ENCODE results near the gene MFSD12.

DNA sequence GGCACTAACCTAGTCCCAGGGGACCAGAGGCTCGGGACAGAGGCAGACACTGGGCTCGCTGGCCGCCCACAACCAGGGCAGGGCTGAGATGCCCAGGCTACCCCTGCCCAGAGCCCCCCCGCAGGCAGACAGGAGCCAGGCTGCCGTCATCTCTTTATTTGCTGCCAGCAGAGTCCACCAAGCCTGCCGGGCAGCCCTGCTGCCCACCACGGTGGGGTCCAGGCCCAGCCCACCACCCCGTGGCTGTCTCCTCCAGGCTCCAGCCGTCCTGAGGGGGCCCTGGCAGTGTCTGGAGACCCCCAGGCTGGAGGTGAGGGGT lies 13.4 kb downstream of the MFSD12 start:
- TF ChIP-seq SALL2 (tag by site-specific recombination; IDR thresholded peaks at IDR 0.05; ENCODE audit: borderline replicate concordance) (no peak), ZNF311 (tag by site-specific recombination; IDR thresholded peaks at IDR 0.05; ENCODE audit: borderline replicate concordance) (no peak), YY1 (tag by site-specific recombination; IDR thresholded peaks at IDR 0.05) (no peak), ZNF792 (tag by site-specific recombination; IDR thresholded peaks at IDR 0.05) (no peak), KLF16 (tag by site-specific recombination; IDR thresholded peaks at IDR 0.05) (no peak), ZNF324 (tag by site-specific recombination; IDR thresholded peaks at IDR 0.05) (no peak)
- TF ChIP-seq, protein P1, sequence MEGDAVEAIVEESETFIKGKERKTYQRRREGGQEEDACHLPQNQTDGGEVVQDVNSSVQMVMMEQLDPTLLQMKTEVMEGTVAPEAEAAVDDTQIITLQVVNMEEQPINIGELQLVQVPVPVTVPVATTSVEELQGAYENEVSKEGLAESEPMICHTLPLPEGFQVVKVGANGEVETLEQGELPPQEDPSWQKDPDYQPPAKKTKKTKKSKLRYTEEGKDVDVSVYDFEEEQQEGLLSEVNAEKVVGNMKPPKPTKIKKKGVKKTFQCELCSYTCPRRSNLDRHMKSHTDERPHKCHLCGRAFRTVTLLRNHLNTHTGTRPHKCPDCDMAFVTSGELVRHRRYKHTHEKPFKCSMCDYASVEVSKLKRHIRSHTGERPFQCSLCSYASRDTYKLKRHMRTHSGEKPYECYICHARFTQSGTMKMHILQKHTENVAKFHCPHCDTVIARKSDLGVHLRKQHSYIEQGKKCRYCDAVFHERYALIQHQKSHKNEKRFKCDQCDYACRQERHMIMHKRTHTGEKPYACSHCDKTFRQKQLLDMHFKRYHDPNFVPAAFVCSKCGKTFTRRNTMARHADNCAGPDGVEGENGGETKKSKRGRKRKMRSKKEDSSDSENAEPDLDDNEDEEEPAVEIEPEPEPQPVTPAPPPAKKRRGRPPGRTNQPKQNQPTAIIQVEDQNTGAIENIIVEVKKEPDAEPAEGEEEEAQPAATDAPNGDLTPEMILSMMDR (tag by site-specific recombination; IDR thresholded peaks at IDR 0.05) = no peak
- TF ChIP-seq, protein P2, sequence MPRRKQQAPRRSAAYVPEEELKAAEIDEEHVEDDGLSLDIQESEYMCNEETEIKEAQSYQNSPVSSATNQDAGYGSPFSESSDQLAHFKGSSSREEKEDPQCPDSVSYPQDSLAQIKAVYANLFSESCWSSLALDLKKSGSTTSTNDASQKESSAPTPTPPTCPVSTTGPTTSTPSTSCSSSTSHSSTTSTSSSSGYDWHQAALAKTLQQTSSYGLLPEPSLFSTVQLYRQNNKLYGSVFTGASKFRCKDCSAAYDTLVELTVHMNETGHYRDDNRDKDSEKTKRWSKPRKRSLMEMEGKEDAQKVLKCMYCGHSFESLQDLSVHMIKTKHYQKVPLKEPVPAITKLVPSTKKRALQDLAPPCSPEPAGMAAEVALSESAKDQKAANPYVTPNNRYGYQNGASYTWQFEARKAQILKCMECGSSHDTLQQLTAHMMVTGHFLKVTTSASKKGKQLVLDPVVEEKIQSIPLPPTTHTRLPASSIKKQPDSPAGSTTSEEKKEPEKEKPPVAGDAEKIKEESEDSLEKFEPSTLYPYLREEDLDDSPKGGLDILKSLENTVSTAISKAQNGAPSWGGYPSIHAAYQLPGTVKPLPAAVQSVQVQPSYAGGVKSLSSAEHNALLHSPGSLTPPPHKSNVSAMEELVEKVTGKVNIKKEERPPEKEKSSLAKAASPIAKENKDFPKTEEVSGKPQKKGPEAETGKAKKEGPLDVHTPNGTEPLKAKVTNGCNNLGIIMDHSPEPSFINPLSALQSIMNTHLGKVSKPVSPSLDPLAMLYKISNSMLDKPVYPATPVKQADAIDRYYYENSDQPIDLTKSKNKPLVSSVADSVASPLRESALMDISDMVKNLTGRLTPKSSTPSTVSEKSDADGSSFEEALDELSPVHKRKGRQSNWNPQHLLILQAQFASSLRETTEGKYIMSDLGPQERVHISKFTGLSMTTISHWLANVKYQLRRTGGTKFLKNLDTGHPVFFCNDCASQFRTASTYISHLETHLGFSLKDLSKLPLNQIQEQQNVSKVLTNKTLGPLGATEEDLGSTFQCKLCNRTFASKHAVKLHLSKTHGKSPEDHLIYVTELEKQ (tag by site-specific recombination; IDR thresholded peaks at IDR 0.05; ENCODE audit: borderline replicate concordance) = no peak
- TF ChIP-seq, protein P3, sequence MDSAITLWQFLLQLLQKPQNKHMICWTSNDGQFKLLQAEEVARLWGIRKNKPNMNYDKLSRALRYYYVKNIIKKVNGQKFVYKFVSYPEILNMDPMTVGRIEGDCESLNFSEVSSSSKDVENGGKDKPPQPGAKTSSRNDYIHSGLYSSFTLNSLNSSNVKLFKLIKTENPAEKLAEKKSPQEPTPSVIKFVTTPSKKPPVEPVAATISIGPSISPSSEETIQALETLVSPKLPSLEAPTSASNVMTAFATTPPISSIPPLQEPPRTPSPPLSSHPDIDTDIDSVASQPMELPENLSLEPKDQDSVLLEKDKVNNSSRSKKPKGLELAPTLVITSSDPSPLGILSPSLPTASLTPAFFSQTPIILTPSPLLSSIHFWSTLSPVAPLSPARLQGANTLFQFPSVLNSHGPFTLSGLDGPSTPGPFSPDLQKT (IDR thresholded peaks at IDR 0.05; ENCODE audit: borderline replicate concordance, low read depth, low read length) = no peak
- TF ChIP-seq, protein P4, sequence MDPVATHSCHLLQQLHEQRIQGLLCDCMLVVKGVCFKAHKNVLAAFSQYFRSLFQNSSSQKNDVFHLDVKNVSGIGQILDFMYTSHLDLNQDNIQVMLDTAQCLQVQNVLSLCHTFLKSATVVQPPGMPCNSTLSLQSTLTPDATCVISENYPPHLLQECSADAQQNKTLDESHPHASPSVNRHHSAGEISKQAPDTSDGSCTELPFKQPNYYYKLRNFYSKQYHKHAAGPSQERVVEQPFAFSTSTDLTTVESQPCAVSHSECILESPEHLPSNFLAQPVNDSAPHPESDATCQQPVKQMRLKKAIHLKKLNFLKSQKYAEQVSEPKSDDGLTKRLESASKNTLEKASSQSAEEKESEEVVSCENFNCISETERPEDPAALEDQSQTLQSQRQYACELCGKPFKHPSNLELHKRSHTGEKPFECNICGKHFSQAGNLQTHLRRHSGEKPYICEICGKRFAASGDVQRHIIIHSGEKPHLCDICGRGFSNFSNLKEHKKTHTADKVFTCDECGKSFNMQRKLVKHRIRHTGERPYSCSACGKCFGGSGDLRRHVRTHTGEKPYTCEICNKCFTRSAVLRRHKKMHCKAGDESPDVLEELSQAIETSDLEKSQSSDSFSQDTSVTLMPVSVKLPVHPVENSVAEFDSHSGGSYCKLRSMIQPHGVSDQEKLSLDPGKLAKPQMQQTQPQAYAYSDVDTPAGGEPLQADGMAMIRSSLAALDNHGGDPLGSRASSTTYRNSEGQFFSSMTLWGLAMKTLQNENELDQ (tag by site-specific recombination; IDR thresholded peaks at IDR 0.05; ENCODE audit: low read depth) = no peak
- TF ChIP-seq, protein P5, sequence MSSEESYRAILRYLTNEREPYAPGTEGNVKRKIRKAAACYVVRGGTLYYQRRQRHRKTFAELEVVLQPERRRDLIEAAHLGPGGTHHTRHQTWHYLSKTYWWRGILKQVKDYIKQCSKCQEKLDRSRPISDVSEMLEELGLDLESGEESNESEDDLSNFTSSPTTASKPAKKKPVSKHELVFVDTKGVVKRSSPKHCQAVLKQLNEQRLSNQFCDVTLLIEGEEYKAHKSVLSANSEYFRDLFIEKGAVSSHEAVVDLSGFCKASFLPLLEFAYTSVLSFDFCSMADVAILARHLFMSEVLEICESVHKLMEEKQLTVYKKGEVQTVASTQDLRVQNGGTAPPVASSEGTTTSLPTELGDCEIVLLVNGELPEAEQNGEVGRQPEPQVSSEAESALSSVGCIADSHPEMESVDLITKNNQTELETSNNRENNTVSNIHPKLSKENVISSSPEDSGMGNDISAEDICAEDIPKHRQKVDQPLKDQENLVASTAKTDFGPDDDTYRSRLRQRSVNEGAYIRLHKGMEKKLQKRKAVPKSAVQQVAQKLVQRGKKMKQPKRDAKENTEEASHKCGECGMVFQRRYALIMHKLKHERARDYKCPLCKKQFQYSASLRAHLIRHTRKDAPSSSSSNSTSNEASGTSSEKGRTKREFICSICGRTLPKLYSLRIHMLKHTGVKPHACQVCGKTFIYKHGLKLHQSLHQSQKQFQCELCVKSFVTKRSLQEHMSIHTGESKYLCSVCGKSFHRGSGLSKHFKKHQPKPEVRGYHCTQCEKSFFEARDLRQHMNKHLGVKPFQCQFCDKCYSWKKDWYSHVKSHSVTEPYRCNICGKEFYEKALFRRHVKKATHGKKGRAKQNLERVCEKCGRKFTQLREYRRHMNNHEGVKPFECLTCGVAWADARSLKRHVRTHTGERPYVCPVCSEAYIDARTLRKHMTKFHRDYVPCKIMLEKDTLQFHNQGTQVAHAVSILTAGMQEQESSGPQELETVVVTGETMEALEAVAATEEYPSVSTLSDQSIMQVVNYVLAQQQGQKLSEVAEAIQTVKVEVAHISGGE (tag by site-specific recombination; conservative IDR thresholded peaks at IDR 0.05; ENCODE audit: low read depth) = no peak
- TF ChIP-seq, protein P6, sequence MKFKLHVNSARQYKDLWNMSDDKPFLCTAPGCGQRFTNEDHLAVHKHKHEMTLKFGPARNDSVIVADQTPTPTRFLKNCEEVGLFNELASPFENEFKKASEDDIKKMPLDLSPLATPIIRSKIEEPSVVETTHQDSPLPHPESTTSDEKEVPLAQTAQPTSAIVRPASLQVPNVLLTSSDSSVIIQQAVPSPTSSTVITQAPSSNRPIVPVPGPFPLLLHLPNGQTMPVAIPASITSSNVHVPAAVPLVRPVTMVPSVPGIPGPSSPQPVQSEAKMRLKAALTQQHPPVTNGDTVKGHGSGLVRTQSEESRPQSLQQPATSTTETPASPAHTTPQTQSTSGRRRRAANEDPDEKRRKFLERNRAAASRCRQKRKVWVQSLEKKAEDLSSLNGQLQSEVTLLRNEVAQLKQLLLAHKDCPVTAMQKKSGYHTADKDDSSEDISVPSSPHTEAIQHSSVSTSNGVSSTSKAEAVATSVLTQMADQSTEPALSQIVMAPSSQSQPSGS (tag by site-specific recombination; IDR thresholded peaks at IDR 0.05; ENCODE audit: low read depth) = no peak

All from HEK293 (cell line).